GM20000 (cell line): Measurements from ENCODE around the gene KRT1.

Experiments used
- DNase-seq: peaks from one replicate; pipeline ENCODE4 v3.0.0; 2012; ENCODE audit warnings: low spot score
- TF ChIP-seq, protein P1 (sequence below): IDR thresholded peaks from 2 replicates; pipeline ENCODE4 v1.5.1; 2012; ENCODE audit warnings: mild to moderate bottlenecking, control low read depth; ENCODE audit errors: extremely low read depth, missing control alignments

Gene KRT1

DNA sequence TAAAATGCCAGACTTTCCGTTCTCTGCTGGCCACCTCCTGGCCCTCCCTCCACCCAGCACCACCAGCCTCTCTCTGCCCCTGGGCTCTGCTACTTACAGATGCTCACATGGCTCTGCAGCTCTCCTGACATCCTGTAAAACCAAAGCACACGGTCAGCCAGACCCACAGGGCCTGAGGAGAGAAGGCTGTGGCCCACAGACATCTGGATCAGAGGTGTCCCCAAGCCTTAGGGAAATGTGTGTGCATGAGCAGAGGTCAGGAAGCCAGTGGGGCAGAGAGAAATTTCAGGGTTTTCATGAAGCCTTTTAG, 11.6 kb upstream of the KRT1 start:
- TF ChIP-seq, protein P1, sequence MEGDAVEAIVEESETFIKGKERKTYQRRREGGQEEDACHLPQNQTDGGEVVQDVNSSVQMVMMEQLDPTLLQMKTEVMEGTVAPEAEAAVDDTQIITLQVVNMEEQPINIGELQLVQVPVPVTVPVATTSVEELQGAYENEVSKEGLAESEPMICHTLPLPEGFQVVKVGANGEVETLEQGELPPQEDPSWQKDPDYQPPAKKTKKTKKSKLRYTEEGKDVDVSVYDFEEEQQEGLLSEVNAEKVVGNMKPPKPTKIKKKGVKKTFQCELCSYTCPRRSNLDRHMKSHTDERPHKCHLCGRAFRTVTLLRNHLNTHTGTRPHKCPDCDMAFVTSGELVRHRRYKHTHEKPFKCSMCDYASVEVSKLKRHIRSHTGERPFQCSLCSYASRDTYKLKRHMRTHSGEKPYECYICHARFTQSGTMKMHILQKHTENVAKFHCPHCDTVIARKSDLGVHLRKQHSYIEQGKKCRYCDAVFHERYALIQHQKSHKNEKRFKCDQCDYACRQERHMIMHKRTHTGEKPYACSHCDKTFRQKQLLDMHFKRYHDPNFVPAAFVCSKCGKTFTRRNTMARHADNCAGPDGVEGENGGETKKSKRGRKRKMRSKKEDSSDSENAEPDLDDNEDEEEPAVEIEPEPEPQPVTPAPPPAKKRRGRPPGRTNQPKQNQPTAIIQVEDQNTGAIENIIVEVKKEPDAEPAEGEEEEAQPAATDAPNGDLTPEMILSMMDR, result no peak
- DNase-seq, result no peak

DNA sequence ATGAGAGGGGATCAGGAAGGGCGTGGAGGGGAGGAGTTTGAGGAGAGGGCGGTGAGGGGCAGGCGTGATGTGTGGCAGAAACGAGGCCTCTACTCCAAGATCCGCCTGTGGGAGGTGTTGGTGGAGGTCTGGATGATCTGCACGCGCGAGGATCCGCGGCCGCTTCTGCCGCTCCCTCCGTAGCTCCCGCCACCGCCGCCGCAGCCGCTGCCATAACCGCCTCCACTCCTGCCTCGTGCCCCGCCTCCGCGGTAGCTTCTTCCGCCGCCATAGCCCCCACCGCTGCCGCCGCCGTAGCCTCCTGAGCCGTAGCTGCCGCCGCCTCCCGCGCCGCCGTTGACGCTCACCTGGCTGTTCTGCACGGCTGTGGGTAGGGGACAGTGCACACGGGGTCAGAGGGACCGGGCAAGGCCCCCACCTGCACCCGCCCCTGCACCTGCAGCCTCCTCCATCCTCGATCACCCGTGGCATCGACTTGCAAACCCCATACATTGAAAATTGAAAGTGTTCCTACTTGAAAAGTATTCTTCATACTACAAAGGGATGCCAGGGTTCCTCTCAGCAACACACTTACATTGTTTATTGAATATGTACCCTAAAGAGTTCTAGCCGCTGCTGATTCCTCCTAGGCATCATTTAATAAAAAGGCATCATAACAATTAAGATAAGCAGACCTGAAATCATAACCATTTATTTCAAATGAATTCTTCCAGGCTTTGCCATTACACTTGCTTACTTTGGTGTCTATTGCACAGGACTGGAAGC, 11.1 kb upstream of the KRT1 start:
- DNase-seq, result no peak

DNA sequence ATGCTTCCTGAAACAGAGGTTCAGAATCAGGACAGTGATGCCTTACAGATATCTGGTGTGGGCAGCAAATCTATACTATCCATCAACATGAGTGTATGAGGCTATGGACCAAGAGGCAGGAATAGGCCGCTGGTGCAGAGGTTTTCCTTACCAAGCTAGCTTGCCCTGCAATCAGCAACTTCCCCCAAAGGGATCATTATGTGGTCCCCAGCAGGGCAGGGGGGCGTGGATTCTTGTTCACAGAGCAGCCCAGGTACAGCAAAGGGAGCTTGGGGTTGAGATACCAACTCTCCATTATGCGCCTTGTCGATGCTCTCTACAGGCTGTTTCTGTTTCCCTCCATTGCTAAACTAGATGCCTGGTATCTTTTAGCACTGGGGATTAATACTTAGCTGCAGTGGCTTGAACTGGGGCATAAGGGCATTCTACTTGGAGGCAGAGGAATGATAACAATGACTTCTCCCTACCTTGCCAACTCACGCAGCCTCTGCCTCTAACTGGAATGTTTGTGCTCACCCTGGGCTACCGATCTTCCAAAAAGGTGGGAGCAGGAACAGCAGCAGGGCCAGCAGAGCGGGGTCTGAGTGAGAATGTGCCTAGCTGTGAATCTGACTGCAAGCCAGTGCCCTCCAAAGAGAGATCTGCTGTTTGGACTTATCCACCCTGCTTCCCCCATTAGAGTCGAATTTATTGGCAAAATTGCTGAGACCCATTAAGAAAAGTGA, 10.3 kb upstream of the KRT1 start:
- no peak for DNase-seq

More for the DNA sequence above, 11.1 kb upstream of the KRT1 start:
- TF ChIP-seq, protein P1, result no peak

DNA sequence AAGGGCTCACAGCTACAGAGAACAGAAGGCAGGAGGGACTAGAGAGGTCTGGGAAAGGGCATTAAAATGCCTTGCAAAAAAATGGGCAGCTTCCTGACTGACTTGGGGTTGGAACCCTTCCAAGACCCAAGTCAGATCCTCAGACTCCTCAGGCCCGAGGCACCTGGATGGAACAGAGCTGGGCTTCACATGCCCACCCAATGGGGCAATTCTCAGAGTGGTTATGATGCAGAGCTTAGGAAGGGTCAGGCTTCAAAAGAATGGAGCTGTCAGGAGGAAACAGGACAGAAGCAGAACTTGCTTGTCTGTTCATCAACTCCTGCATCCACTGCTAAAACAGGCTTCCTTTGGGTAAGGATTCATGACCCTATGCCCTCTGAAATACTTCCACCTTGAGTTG, 9.7 kb upstream of the KRT1 start:
- no peak for DNase-seq
- TF ChIP-seq, protein P1, result no peak

More for the DNA sequence above, 10.3 kb upstream of the KRT1 start:
- TF ChIP-seq, protein P1, result no peak

DNA sequence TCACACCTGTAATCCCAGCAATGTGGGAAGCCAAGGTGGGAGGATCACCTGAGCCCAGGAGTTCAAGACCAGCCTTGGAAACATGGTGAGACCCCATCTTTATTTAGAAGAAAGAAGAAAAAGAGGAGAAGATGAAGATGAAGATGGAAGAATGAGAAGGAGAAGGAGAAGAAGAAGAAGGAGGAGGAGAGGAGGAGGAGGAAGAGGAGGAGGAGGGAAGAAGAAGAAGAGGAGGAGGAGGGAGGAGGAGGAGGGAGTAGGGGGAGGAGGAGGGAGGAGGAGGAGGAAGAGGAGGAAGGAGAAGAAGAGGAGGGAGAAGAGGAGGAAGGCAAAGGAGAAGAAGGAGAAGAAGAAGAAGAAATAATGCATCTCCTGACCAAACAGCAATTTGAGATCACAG, 9.0 kb upstream of the KRT1 start:
- TF ChIP-seq, protein P1, result no peak
- no peak for DNase-seq

DNA sequence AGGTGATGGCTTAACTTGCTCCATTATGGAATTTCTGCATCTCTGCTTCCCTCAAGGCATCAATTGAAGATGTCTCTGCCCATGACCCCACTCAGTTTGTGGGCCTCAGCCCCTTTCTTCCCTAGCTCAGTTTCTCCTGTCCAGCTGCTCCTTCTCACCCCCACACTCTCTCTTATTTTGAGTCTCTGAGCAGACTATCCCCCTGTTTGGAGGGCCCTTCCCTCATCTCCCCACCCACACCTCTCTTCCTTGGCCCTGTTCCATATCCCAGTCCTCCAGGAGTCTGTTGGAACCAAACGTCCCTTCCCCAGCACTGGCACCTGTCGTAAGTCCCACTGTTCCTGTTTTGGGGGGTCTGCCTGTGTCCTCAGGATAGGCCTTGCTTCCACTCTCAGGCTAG, 8.3 kb upstream of the KRT1 start:
- DNase-seq, result no peak
- TF ChIP-seq, protein P1, result no peak
